ENCODE measurements around the gene PROSER2. TPM values are rescaled to one million over a fixed set of nuclear protein-coding genes. Genes with fewer than 3 reads are reported as not detected.

PROSER2 gene
- total and polyA plus RNA-seq, 8 donors: 1.3 to 16.2 (median 5.7) TPM; not detected in 1

GRCh38 chr10:11891776-11892486 is 68.8 kb downstream of the PROSER2 start:
- no peak for DNase-seq
- 96 to 97% (median 96%) methylated on average over 22 of the region's 22 CpGs for WGBS, 5 donors
- intact Hi-C loops (cut with DNase I; ENCODE audit: low total_unique reads): no loop called here
- H3K27me3 ChIP-seq: no peaks in the 10 kb centered on the region
- TF ChIP-seq POLR2A (IDR thresholded peaks at IDR 0.05) (no peak), EP300 (IDR thresholded peaks at IDR 0.05) (no peak)
- no peak overlapping the region for H3K4me3 ChIP-seq
- no peaks in the 10 kb centered on the region for H3K4me1 ChIP-seq
- H3K36me3 ChIP-seq: no peaks in the 10 kb centered on the region
- H3K9me3 ChIP-seq: no peaks in the 10 kb centered on the region
- no peak overlapping the region for H3K27ac ChIP-seq

- H3K27ac ChIP-seq: no peak overlapping the region
- intact Hi-C loops (cut with DNase I; ENCODE audit: low total_unique reads): no loop called here
- H3K4me3 ChIP-seq: no peak overlapping the region
- H3K27me3 ChIP-seq: no peaks in the 10 kb centered on the region
- WGBS, 5 donors: 89 to 93% (median 90%) methylated on average over 19 to 22 of the region's 22 CpGs
- H3K36me3 ChIP-seq: no peaks in the 10 kb centered on the region
- no peak for DNase-seq
- no peaks in the 10 kb centered on the region for H3K9me3 ChIP-seq
- no peak for TF ChIP-seq EP300 (IDR thresholded peaks at IDR 0.05)
- TF ChIP-seq CTCF (IDR thresholded peaks at IDR 0.05): no peak
- TF ChIP-seq POLR2AphosphoS5 (IDR thresholded peaks at IDR 0.05): no peak
- no peak for TF ChIP-seq POLR2A (IDR thresholded peaks at IDR 0.05)
- peaks cover 0 to 5% (median 2%) of the 10 kb centered on the region in 4 donors for H3K4me1 ChIP-seq
Measured at GRCh38 chr10:11893749-11894278, 70.7 kb downstream of the PROSER2 start.

GRCh38 chr10:11894381-11895107 is 71.4 kb downstream of the PROSER2 start:
- no peaks in the 10 kb centered on the region for H3K36me3 ChIP-seq
- WGBS, 5 donors: 90 to 95% (median 91%) methylated on average over 31 to 47 of the region's 47 CpGs
- intact Hi-C loops (cut with DNase I; ENCODE audit: low total_unique reads): no loop called here

GRCh38 chr10:11895108-11895466 is 71.9 kb downstream of the PROSER2 start:
- no peak for TF ChIP-seq POLR2AphosphoS5 (IDR thresholded peaks at IDR 0.05)
- no peak for TF ChIP-seq CTCF (IDR thresholded peaks at IDR 0.05)
- TF ChIP-seq POLR2A (IDR thresholded peaks at IDR 0.05): no peak
- TF ChIP-seq EP300 (IDR thresholded peaks at IDR 0.05): no peak
- no peaks in the 10 kb centered on the region for H3K9me3 ChIP-seq
- intact Hi-C loops (cut with DNase I; ENCODE audit: low total_unique reads): no loop called here

More at GRCh38 chr10:11894381-11895107, 71.4 kb downstream of the PROSER2 start:
- no peak overlapping the region for H3K27ac ChIP-seq
- TF ChIP-seq POLR2A (IDR thresholded peaks at IDR 0.05): no peak
- TF ChIP-seq CTCF (IDR thresholded peaks at IDR 0.05): no peak
- TF ChIP-seq POLR2AphosphoS5 (IDR thresholded peaks at IDR 0.05): no peak
- H3K4me1 ChIP-seq: peaks cover 0 to 5% (median 2%) of the 10 kb centered on the region in 4 donors
- no peaks in the 10 kb centered on the region for H3K27me3 ChIP-seq
- DNase-seq: no peak
- no peaks in the 10 kb centered on the region for H3K9me3 ChIP-seq
- H3K4me3 ChIP-seq: no peak overlapping the region

More at GRCh38 chr10:11895108-11895466, 71.9 kb downstream of the PROSER2 start:
- no peak for DNase-seq
- H3K4me3 ChIP-seq: no peak overlapping the region
- H3K36me3 ChIP-seq: no peaks in the 10 kb centered on the region
- no peak overlapping the region for H3K27ac ChIP-seq
- peaks cover 0 to 5% (median 2%) of the 10 kb centered on the region in 4 donors for H3K4me1 ChIP-seq
- 93 to 97% (median 95%) methylated on average over 11 of the region's 11 CpGs for WGBS, 5 donors
- H3K27me3 ChIP-seq: no peaks in the 10 kb centered on the region
